HG03103 (cell line): ENCODE measurements around the gene HPGDS.
"Not testable (repeated sequence)": the region's sequence is repeated elsewhere in the genome, so short reads cannot be mapped to it uniquely, and the experiment has no call there.

Source experiments
- ATAC-seq: cut with Tn5 transposase; IDR thresholded peaks from one replicate; pipeline ENCODE4 v1.9.1; 2021; ENCODE audit warnings: low read depth; ENCODE audit not compliant: unreplicated experiment

The HPGDS gene

DNA sequence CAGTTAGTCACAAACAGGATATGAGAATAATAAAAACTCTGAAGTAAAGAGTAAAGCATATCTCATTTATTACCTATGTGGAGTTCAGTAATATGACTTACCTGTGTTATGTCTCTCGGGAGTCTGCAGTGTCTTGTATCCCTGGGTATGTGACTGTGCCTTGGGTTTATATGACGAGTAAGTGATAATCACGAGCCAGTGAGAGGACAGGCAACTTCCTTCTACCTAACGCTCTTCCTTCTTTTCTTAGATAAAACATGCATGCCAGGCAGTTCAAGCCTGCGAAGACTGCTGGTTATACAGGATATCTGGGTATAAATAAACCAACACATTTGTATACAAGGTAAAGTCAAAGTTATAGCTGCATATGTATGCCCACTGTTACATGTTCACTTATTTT lies at the start of gene HPGDS:
Gene HPGDS (minus strand): TSS at position 143 of the 400 bp plus-strand sequence. CDS start 8,207 bp downstream, outside the sequence.
- no peak for ATAC-seq

DNA sequence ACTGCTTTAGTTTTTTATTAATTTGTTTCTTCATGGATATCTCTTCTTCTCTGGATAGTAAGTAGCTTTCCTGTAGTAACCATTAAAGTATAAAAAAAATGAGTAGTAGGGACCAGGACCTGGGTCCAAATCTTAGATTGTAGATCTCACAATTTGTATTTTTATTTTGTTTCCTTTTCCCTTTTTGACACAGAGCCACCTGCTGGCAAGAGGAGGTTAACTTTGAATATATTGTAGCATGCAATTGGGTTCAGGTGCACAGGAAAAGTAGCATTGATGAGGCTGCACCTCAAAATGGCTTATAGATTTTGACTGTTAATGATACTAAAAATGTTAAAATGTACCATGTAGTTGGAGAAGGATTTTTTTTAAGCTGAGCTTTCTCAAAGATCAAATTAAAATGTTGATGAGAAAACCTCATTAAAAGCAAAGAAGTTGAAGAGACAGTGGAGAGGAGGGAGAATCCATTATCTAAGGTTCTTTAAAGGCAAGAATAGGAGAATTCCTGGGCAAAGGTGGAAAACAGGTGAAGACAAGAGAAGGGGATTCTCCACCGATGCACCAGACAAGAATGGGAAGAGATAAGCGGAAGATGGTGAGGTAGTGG lies 48.3 kb upstream of the HPGDS start:
- no peak for ATAC-seq

DNA sequence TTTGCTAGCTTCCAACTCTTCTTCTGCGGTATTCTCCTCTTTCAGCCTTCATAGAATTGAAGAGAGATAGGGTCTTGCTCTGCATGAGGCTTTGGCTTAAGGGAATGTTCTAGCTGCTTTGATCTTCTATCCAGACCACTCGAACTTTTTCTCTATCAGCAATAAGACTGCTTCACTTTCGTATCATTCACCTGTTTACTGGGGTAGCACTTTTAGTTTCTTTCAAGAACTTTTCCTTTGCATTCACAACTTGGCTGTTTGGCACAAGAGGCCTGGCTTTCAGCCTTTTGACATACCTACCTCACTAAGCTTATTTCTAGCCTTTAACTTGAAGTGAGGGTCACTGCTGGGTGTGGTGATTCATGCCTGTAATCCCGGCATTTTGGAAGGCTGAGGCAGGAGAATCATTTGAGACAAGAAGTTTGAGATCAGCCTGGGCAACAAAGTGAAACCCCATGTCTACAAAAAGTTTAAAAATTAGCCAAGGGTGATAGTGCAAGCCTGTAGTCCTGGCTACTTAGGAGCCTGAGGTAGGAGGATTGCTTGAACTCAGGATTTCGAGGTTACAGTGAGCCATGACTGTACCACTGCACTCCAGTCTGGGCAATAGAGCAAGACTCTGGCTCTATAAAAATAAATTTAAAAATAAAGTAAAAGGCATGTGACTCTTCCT lies 47.1 kb upstream of the HPGDS start:
- no peak for ATAC-seq

DNA sequence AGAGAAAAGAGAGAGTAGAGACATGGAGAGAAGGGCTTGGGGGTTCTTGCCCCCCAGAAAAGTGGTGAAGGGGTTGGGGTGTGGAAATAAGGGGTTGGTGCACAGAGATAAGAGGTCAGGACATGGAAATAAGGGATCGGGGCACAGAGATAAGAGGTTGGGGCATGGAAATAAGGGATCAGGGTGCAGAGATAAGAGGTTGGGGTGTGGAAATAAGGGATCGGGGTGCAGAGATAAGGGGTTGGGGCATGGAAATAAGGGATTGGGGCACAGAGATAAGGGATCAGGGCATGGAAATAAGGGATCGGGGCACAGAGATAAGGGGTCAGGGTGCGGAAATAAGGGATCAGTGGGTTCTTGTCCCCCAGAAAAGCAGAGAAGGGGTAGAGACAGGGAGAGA lies 45.3 kb upstream of the HPGDS start:
- not testable (repeated sequence) for ATAC-seq

DNA sequence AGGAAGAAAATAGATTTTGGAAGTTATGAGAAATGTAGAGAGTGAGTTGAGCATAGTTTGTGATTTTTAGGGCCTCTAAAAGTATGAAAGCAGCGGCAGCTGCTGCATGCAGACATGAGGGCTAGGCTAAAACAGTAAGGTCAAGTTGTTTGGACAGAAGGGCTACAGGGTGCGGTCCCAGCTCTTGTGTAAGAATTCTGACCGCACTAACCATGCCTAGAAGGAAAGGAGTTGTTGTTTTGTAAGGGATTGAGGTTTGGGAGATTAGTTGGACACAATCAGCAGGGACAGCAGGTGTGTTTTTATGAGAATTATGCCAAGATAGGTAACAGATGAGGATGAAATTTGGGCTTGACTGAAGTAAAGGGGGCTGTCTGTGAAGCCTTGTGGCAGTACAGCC lies 42.8 kb upstream of the HPGDS start:
- ATAC-seq: not testable (repeated sequence)

DNA sequence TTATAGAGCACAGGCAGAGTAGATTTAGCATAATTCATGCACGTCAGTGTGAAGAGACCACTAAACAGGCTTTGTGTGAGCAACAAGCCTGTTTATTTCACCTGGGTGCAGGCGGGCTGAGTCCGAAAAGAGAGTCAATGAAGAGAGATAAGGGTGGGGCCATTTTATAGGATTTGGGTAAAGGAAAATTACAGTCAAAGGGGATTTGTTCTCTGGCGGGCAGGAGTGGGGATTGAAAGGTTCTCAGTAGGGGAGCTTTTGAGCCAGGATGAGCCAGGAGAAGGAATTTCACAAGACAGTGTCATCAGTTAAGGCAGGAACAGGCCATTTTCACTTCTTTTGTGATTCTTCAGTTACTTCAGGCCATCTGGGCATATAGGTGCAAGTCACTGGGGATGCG lies 40.3 kb upstream of the HPGDS start:
- not testable (repeated sequence) for ATAC-seq

DNA sequence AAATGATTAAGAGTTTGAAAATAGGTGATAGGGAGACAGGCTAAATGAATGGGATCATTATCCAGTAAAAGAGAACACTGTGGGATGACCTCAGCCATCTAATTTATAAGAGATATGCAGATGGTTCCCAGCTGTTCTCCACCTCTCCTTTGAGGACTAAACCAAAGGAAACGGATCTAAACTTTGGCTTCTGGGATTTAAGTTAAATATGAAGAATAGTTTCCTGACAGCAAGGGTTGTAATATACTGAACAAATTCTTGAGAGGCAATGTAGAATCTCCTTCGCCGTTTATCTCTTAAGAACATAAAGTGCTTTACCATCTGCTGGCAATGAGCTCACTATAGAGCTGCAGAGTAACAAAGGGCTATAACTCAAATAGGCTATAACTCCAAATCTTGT lies 35.4 kb upstream of the HPGDS start:
- ATAC-seq: no peak

DNA sequence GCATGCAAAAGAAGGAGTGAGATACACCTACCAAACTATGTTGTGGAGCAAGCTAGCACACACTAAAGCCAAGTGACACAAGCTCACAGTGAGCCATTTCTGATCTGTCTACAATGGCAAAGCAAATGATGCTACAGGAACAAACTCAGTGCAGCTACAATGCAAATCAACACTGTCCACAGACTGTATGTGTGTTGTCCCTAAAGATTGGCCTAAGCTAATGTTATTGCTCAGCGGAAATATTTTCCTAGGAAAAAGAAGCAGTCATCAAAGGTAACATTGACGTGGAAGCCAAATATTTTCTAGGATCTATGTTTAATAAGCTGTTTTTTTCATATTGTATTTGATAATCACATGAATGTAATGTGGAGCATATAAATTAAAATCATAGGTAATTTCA lies 34.7 kb upstream of the HPGDS start:
- ATAC-seq: no peak

DNA sequence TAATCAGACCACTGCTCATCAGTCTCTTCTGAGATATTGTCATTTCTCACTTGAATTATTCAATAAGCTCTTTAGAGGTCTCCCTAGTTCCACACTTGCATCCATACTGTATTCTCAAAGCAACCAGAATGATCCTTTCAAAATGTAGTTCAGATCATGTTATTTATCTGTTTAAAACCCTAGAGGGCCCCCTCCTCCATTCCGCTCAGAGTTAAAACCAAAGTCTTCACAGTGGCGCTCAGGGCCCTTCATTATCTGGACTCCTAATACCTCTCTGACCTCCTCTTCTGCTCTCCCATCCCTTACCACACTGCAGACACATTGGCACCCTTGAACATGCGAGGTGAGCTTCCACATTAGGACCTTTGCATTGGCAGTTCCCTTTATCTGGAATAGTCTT lies 32.7 kb upstream of the HPGDS start:
- ATAC-seq: no peak

DNA sequence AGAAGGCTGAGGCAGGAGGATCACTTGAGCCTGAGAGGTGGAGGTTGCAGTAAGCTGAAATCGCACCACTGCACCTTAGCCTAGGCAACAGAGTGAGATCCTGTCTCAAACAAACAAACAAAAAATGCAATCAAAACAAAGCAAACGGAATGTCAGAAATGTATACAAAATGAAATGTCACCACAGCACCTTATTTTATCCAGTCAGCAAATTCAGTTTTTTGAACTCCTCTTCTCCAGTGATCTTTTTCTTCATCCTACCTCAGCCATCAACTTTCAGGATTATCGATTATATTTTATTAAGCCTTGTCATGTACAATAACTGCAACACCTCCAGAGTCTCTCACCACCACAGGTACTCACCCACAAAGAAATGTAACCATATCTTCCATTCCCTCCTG lies 31.1 kb upstream of the HPGDS start:
- no peak for ATAC-seq

DNA sequence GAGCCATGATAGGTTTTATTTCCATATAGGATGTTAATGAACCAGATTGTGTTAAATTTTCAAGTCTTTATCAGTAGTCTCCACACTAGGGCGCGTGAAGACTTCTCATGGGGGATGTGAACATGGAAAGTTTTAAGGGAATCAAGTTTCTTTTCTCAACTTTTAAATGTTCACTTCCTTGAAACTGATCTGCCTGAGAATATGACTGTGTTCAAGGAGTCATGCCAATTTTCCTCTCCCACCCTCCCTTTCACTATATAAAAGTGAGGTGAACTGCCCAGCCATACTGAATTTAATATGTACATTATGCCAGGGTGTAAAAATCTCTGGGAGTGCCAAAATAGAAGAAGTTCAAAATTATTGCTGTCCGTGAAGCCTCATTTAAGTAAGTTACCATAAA lies 30.4 kb upstream of the HPGDS start:
- no peak for ATAC-seq

DNA sequence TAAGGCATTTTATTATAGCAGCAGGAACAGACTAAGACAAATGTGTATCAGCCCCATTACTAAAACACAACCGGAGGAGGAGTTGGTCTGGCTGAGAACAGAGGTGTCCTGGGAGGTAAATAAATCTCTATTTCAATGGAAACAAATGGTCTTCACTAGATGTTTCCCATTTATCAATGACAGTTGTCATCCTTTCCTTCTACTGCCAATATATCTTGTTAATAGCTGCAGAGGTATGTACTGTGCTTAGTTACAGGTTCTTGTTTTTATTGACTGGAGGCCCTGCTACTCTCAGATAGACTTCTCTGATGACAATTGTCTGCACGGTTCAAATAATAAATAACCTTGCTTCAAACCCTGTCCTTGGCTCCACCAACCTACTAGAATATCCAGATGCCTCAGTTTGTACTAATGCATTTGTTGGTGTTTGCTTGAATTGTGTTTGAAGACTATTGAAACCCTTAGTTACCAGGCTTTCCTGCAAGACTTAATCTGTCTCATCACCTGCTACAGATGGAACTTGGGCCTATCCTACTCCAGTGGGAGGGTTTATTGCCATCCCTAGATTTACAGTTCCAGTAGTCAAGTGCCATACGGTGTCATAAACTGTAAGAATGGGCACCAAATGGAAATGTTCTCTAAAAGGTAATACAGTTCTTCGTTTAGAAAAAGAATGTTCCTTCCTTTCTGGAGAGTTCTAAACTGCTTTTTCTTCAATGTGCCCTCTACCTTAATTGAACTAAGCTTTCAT lies 29.8 kb upstream of the HPGDS start:
- ATAC-seq: no peak

DNA sequence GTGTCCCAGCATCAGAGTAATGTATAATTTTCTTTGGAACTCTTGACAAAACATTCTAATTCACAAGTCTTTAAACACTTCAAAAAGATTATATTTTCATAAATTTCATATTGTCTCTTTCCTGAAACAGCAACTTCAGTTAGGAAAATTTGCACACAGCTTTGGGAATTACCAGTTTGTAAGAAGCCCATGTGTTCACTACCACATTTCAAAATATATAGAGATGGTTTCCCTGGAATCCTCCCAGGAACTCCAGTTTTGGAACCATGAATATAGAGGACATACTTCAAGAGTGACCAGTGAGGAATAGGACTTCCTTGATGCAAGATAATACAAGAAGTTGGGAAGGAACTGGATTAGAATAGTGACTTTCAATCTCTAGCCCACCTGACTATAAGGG lies 28.7 kb upstream of the HPGDS start:
- ATAC-seq: no peak

DNA sequence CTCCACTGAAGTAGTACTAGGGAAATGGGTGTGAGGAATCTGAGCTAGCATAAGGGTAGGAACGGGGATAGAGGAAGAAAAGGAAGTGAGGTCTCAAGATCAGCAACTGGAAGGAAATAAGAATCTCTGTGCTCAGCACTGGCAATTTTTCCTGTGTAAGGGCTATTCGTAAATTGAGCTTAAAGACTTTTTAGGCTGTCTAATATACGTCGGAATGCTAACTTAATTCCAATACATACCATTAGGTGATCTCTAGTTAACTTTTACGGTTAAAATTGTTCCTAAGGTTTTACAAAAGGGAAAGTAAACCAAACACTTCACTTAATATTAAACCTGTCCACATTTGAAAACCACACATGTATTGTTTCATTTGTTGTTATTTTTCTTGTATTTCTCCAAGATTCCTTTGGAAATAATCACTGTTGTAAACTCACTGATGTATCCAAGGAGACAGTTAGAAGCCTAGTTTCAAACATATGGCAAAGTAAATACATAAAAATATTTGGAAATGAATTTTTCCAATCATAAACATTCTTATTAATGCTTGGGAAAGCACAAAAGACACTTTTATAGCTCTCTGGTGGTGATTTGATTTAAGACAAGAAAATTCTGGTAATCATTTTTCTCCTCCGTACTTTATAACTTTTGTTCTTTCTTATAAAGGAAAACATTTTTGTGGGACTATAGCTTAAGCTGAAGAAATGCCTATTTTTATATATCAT lies 28.1 kb upstream of the HPGDS start:
- no peak for ATAC-seq

DNA sequence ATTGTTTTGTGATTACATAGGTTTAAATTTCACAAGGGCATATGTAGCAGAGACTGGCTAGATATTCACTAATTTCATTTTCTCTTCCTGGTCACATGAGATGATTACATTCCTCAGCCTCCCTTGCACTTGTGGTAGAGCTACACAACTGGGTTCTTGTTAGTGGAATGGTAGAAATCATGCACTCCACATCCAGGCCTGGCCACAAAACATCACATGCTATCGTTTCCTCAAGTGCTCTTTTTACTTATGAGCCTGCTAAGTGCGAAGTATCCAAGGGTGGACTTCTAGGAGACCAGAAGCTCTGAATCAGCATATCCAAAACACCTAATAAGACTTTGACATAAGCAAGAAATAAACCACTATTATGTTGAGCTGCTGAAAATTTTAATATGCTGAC lies 26.4 kb upstream of the HPGDS start:
- no peak for ATAC-seq

DNA sequence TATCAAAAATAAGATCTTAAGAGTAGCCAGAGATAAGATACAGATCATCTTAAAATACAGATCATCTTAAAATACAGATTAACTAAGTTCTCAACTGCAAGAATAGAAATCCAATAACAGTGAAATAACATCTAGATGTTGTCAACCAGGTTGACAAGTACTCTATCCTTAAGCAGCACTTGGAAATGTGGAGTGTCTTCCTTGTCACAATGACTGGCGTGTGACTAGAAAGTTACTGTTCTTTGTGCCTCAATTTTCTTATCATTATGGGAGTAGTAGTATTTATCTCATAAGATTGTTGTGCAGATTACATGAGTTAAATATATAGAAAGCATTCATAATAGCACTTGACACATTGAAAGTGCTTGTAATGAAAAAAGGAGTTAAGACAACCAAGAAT lies 25.8 kb upstream of the HPGDS start:
- no peak for ATAC-seq

DNA sequence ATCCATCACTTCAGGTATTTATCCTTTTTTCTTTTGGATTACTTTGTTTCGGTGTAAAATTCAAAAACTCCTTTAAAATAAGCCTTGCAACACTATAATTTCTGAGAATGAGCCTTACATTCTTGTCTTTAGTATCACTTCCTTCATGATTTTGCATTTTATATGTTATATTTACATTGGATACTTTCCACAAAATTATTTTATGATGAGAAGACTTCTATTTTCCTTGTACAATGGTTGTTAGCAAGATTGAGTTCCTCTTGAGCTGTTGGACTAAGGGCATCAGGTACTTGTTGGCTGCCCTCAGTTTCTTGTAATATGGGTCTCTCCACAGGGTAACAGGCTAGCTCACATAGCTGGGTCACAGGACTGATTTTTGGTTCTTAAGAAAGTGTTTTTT lies 22.7 kb upstream of the HPGDS start:
- no peak for ATAC-seq

DNA sequence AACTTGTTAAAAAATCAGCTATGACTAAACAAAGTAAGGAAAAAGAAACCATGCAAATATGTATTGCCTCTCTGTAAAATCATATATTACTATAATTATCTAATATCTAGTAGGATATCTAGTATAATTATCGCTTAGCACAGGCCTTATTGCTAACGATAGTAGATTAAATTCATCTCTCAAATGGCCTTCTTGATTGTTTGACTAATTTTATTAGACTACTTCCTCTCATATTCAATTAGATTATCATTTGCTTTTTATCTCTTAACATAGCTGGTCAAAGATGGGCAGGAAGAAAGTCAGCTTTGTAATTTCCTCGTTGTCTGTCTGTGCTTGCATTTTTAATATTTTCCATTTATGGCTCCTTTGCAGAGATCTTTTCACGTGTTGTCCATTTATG lies 21.9 kb upstream of the HPGDS start:
- ATAC-seq: no peak

DNA sequence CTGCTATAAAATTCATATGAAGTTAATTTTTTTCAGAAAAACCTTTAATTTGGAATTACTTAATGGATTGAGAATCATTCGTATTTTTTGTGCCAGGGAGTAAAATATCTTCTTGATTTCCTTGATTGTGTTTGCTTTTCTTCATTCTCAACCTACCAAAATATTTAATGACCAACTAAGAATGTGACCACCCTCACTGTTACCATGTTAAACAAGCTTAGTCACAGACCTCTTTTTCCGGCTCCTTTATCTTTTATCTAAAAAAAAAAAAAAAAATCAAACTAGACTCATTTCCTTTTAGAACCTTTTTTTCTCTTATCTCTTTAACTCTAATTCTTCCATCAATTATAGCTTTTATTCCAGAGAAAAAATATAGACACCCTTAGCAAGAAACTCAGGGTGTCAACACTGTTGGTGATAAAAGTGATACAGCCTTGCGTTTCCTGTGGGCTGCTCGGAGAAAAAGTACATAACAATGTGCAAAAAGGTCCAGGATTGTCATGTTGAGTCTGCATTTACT lies 20.6 kb upstream of the HPGDS start:
- ATAC-seq: no peak

DNA sequence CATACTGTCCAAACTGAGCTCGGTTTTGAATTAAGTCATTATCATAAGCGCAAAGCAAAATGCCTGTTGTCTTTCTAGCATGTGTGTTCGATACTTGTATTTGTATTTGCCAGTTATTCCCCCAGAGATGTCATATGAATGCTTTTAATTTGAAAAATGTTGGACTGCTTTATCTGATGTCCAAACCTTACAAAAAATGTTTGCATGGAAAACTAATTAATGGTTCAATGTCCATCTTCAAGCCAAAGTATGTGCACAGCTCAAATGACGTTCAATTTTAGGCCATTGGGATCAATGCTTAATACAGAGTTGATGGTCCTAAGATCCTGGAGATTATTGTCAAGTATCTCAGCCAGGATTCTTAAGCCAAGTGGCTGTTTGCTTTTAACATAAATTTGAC lies 17.2 kb upstream of the HPGDS start:
- ATAC-seq: no peak

DNA sequence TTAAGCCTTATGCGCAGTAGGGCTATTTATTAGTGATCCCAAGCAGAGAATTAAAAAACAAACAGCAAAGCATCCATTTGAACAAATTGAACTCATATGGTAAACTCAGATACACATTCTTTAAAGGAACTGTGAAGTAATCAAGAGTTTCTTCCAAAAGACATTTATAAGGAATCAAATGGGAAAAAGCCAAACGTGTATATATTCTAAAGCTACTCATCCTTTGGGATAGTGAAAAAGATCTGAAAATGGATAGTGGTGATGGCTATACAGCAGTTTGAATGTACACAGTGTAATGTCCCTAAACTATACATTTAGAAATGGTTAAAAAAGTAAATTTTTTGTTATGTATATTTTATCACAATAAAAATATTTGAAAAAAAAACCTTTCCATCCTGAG lies 16.6 kb upstream of the HPGDS start:
- ATAC-seq: no peak
